Measurements from ENCODE around the gene EFNB3.

EFNB3 gene

GRCh38 chr17:7707446-7707845, 2.4 kb downstream of the EFNB3 start:
- TF ChIP-seq SIN3A (IDR thresholded peaks at IDR 0.05; ENCODE audit: borderline replicate concordance, insufficient read depth, low read length) (no peak), REST (IDR thresholded peaks at IDR 0.05; ENCODE audit: insufficient read depth in 1 of 2, low read depth in 2 of 2, low read length in 2 of 2) (no peak), POLR2AphosphoS5 (IDR thresholded peaks at IDR 0.05; ENCODE audit: low read depth, low read length) (no peak), FOXP2 (optimal IDR thresholded peaks at IDR 0.05; ENCODE audit: borderline replicate concordance, extremely low read depth, extremely low read length, insufficient read depth) (no peak), TAF1 (IDR thresholded peaks at IDR 0.05; ENCODE audit: borderline replicate concordance, insufficient read depth, low read length) (no peak)

GRCh38 chr17:7707858-7708750, 3.1 kb downstream of the EFNB3 start:
- TF ChIP-seq REST (IDR thresholded peaks at IDR 0.05; ENCODE audit: insufficient read depth in 1 of 2, low read depth in 2 of 2, low read length in 2 of 2) (no peak), TAF1 (IDR thresholded peaks at IDR 0.05; ENCODE audit: borderline replicate concordance, insufficient read depth, low read length) (no peak), FOXP2 (optimal IDR thresholded peaks at IDR 0.05; ENCODE audit: borderline replicate concordance, extremely low read depth, extremely low read length, insufficient read depth) (no peak), POLR2AphosphoS5 (IDR thresholded peaks at IDR 0.05; ENCODE audit: low read depth, low read length) (no peak), SIN3A (IDR thresholded peaks at IDR 0.05; ENCODE audit: borderline replicate concordance, insufficient read depth, low read length) (no peak)

- TF ChIP-seq REST (IDR thresholded peaks at IDR 0.05; ENCODE audit: insufficient read depth in 1 of 2, low read depth in 2 of 2, low read length in 2 of 2): no peak
- no peak for TF ChIP-seq POLR2AphosphoS5 (IDR thresholded peaks at IDR 0.05; ENCODE audit: low read depth, low read length)
- TF ChIP-seq FOXP2 (optimal IDR thresholded peaks at IDR 0.05; ENCODE audit: borderline replicate concordance, extremely low read depth, extremely low read length, insufficient read depth): no peak
- no peak for TF ChIP-seq SIN3A (IDR thresholded peaks at IDR 0.05; ENCODE audit: borderline replicate concordance, insufficient read depth, low read length)
- TF ChIP-seq TAF1 (IDR thresholded peaks at IDR 0.05; ENCODE audit: borderline replicate concordance, insufficient read depth, low read length): no peak
Observed at GRCh38 chr17:7709031-7709430, 4.0 kb downstream of the EFNB3 start.

DNA sequence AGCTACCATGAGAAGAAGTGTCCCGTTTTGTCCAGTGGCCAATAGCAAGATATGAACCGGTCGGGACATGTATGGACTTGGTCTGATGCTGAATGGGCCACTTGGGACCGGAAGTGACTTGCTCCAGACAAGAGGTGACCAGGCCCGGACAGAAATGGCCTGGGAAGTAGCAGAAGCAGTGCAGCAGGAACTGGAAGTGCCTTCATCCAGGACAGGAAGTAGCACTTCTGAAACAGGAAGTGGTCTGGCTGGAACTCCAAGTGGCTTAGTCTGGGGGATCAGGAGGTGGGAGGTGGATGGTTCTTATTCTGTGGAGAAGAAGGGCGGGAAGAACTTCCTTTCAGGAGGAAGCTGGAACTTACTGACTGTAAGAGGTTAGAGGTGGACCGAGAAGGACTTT, 5.3 kb downstream of the EFNB3 start:
- TF ChIP-seq SIN3A (IDR thresholded peaks at IDR 0.05; ENCODE audit: borderline replicate concordance, insufficient read depth, low read length): 0 out of 2 replicates have a peak, but pooled peaks have one; percentile 14
- peak; percentile 62 for TF ChIP-seq POLR2AphosphoS5 (IDR thresholded peaks at IDR 0.05; ENCODE audit: low read depth, low read length)
- no peak for TF ChIP-seq FOXP2 (optimal IDR thresholded peaks at IDR 0.05; ENCODE audit: borderline replicate concordance, extremely low read depth, extremely low read length, insufficient read depth)
- TF ChIP-seq TAF1 (IDR thresholded peaks at IDR 0.05; ENCODE audit: borderline replicate concordance, insufficient read depth, low read length): peak; percentile 53; the same call in 1 of the 2 replicates

- TF ChIP-seq POLR2AphosphoS5 (IDR thresholded peaks at IDR 0.05; ENCODE audit: low read depth, low read length): no peak
- no peak for TF ChIP-seq REST (IDR thresholded peaks at IDR 0.05; ENCODE audit: insufficient read depth in 1 of 2, low read depth in 2 of 2, low read length in 2 of 2)
- TF ChIP-seq FOXP2 (optimal IDR thresholded peaks at IDR 0.05; ENCODE audit: borderline replicate concordance, extremely low read depth, extremely low read length, insufficient read depth): no peak
- no peak for TF ChIP-seq TAF1 (IDR thresholded peaks at IDR 0.05; ENCODE audit: borderline replicate concordance, insufficient read depth, low read length)
- no peak for TF ChIP-seq SIN3A (IDR thresholded peaks at IDR 0.05; ENCODE audit: borderline replicate concordance, insufficient read depth, low read length)
Observed at GRCh38 chr17:7711051-7711755, 6.2 kb downstream of the EFNB3 start.
